ENCODE results near the gene CABP4.
A peak's percentile ranks its signal among the peaks of the same experiment; 100 is the strongest.

The CABP4 gene

GRCh38 chr11:67494371-67495233 lies 39.4 kb downstream of the CABP4 start:
- DNase-seq (ENCODE audit: low spot score) (peak; percentile 61), ATAC-seq (ENCODE audit: low read depth) (no peak)
- Histone ChIP-seq H3K36me3 (ENCODE audit: low read depth) (peaks cover 34% of the 10 kb centered on the region), H3K4me1 (ENCODE audit: insufficient read depth, poor library complexity, severe bottlenecking) (no peaks in the 10 kb centered on the region), H3K27ac (ENCODE audit: poor library complexity, severe bottlenecking) (no peak overlapping the region), H3K27me3 (ENCODE audit: insufficient read depth, poor library complexity, severe bottlenecking) (no peaks in the 10 kb centered on the region), H3K9me3 (ENCODE audit: severe bottlenecking) (no peaks in the 10 kb centered on the region), H3K4me3 (ENCODE audit: severe bottlenecking) (no peak overlapping the region)
- TF ChIP-seq CTCF (IDR thresholded peaks at IDR 0.05; ENCODE audit: poor library complexity, severe bottlenecking): no peak

DNA sequence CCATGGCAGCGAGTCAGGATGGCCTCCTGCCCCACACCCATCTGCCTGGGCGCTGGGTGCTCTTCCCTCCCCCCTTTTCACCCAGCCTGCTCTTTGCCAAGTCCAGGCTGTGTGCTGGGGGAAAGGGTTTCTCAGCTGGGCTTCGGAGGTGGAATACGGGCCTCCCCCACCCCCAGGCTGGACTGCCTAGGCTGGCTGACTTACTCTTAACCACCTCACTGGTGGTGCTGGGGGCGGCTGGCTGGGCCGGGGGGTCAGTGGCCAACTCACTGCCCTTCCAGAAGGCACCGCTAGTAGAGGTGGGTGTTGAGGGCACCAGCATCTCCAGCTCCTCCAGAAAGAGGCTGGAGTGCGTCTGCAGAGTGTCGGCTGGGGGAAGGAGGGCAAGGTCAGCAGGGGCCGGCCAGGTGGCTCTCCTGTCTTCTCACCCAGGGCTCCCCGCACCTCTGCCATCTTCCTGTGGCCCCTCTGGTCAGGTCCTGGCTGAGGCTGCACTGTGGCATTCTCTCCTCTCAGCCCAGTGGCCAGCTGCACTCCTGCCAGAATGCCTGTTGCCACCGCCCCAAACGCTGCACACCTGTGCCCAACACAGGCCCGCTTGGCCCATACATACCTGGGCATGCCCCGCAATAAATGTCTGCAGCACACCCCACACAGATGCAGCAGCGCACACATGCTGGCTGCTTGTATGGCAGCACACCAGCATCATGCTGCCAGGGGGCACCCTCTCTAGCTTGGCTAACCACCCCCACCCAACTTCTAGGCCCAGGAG lies 40.3 kb downstream of the CABP4 start:
- peaks cover 32% of the 10 kb centered on the region for H3K36me3 ChIP-seq (ENCODE audit: low read depth)
- no peak for ATAC-seq (ENCODE audit: low read depth)

GRCh38 chr11:67496113-67496512 lies 41.0 kb downstream of the CABP4 start:
- ATAC-seq (ENCODE audit: low read depth): no peak
- Histone ChIP-seq H3K4me1 (ENCODE audit: insufficient read depth, poor library complexity, severe bottlenecking) (no peaks in the 10 kb centered on the region), H3K27ac (ENCODE audit: poor library complexity, severe bottlenecking) (no peak overlapping the region), H3K27me3 (ENCODE audit: insufficient read depth, poor library complexity, severe bottlenecking) (no peaks in the 10 kb centered on the region), H3K9me3 (ENCODE audit: severe bottlenecking) (no peaks in the 10 kb centered on the region), H3K4me3 (ENCODE audit: severe bottlenecking) (no peak overlapping the region), H3K36me3 (ENCODE audit: low read depth) (peaks cover 35% of the 10 kb centered on the region)
- TF ChIP-seq CTCF (IDR thresholded peaks at IDR 0.05; ENCODE audit: poor library complexity, severe bottlenecking): no peak
- peak; percentile 64 for DNase-seq (ENCODE audit: low spot score)

More for the DNA sequence above, 40.3 kb downstream of the CABP4 start:
- TF ChIP-seq CTCF (IDR thresholded peaks at IDR 0.05; ENCODE audit: poor library complexity, severe bottlenecking): no peak
- DNase-seq (ENCODE audit: low spot score): no peak
- Histone ChIP-seq H3K4me3 (ENCODE audit: severe bottlenecking) (no peak overlapping the region), H3K27me3 (ENCODE audit: insufficient read depth, poor library complexity, severe bottlenecking) (no peaks in the 10 kb centered on the region), H3K27ac (ENCODE audit: poor library complexity, severe bottlenecking) (no peak overlapping the region), H3K4me1 (ENCODE audit: insufficient read depth, poor library complexity, severe bottlenecking) (no peaks in the 10 kb centered on the region), H3K9me3 (ENCODE audit: severe bottlenecking) (no peaks in the 10 kb centered on the region)

- no peak for DNase-seq (ENCODE audit: low spot score)
- H3K4me1 ChIP-seq (ENCODE audit: insufficient read depth, poor library complexity, severe bottlenecking): no peaks in the 10 kb centered on the region
- no peak overlapping the region for H3K27ac ChIP-seq (ENCODE audit: poor library complexity, severe bottlenecking)
- no peak overlapping the region for H3K4me3 ChIP-seq (ENCODE audit: severe bottlenecking)
- TF ChIP-seq CTCF (IDR thresholded peaks at IDR 0.05; ENCODE audit: poor library complexity, severe bottlenecking): no peak
- peaks cover 29% of the 10 kb centered on the region for H3K36me3 ChIP-seq (ENCODE audit: low read depth)
- no peak for ATAC-seq (ENCODE audit: low read depth)
- no peaks in the 10 kb centered on the region for H3K9me3 ChIP-seq (ENCODE audit: severe bottlenecking)
- no peaks in the 10 kb centered on the region for H3K27me3 ChIP-seq (ENCODE audit: insufficient read depth, poor library complexity, severe bottlenecking)
Observed at GRCh38 chr11:67497656-67498291, 42.6 kb downstream of the CABP4 start.

Data from RWPE2 (cell line).